Gastrocnemius medialis (tissue), 4 donors: ENCODE data around the gene RNF224. TPM values are rescaled to one million over a fixed set of nuclear protein-coding genes. Genes with fewer than 3 reads are reported as not detected.

Source experiments
- ATAC-seq, 2 donors: fragments of 150-250 bp; one replicate each; pipeline ENCODE4 v1.9.1; 2016
- DNase-seq, 2 donors: peaks; one replicate each; pipeline ENCODE4 v3.0.0-alpha.2; 2019
- H3K27ac ChIP-seq, 4 donors: fragments of 200-600 bp; sonication (generic); 1 replicate in 1 of 4; 2 replicates in 3 of 4; pipeline ENCODE4 v1.5.1; 2016 to 2018; ENCODE audit warnings: mild to moderate bottlenecking in 2 of 4, moderate library complexity in 1 of 4
- H3K27me3 ChIP-seq, 3 donors: fragments of 200-600 bp; sonication (generic) in 2 of 3; 1 replicate in 1 of 3; 2 replicates in 2 of 3; pipeline versions ENCODE4 v1.5.1 to v1.6.0; 2016 to 2019; ENCODE audit warnings: mild to moderate bottlenecking in 1 of 3, moderate library complexity in 1 of 3
- H3K36me3 ChIP-seq, 2 donors: fragments of 200-600 bp; sonication (generic) in 1 of 2; one replicate each; pipeline ENCODE4 v1.5.1; 2017 to 2018
- H3K4me1 ChIP-seq, 2 donors: fragments of 200-600 bp; sonication (generic) in 1 of 2; one replicate each; pipeline ENCODE4 v1.5.1; 2016 to 2017; ENCODE audit warnings: mild to moderate bottlenecking in 2 of 2
- H3K4me3 ChIP-seq, 4 donors: fragments of 200-600 bp; sonication (generic) in 3 of 4; 1 replicate in 1 of 4; 2 replicates in 3 of 4; pipeline ENCODE4 v1.5.1; 2016 to 2019; ENCODE audit warnings: mild to moderate bottlenecking in 2 of 4
- H3K9me3 ChIP-seq, 3 donors: fragments of 200-600 bp; sonication (generic) in 2 of 3; 1 replicate in 1 of 3; 2 replicates in 2 of 3; pipeline ENCODE4 v1.5.1; 2016 to 2019
- CTCF ChIP-seq, 5 experiments: fragments of 450-650 bp in 3 of 5; fragments of 200-600 bp in 2 of 5; sonication (generic) in 2 of 5; IDR thresholded peaks in 4 of 5; conservative IDR thresholded peaks in 1 of 5; 1 replicate in 4 of 5; 2 replicates in 1 of 5; pipeline ENCODE4 v1.5.1; 2016 to 2019; ENCODE audit warnings: antibody characterized with exemption in 5 of 5, mild to moderate bottlenecking in 3 of 5, moderate library complexity in 3 of 5
- POLR2A ChIP-seq, 2 donors: fragments of 450-650 bp; IDR thresholded peaks; one replicate each; pipeline ENCODE4 v1.6.1; 2017; ENCODE audit warnings: antibody characterized with exemption in 2 of 2, mild to moderate bottlenecking in 2 of 2, moderate library complexity in 2 of 2
- in situ Hi-C, 4 donors: fragments of 200-750 bp; cut with MboI; loops; one replicate each; pipeline versions ENCODE4 v1.15.0 to v1.8.0; 2017; ENCODE audit warnings: low sequenced_read_pairs in 4 of 4
- intact Hi-C: fragments of 100-400 bp; cut with DNase I; formaldehyde crosslinking; loops from one replicate; pipeline ENCODE4 v1.15.1; 2023; ENCODE audit warnings: low total_unique reads
- total RNA-seq, 4 donors: library from RNA; depleted of rRNA; stranded (reverse); fragments of >200 nt; gene quantifications; one replicate each; pipeline versions ENCODE4 v1.1.0 to v1.2.3, GENCODE V29; 2016

Gene RNF224
- total RNA-seq, 4 donors from 2014 or later: not detected

GRCh38 chr9:137214620-137215019 lies 12.7 kb upstream of the RNF224 start:
- intact Hi-C loops (no loop called here), in situ Hi-C loops (loop anchor here in 1 of 4 donors (10.0 kb wide), 1 partner anchor 90 kb away; no protein-coding TSS in a partner anchor)
- Histone ChIP-seq H3K9me3 (no peaks in the 10 kb centered on the region), H3K27me3 (no peaks in the 10 kb centered on the region), H3K4me3 (no peak overlapping the region), H3K27ac (no peak overlapping the region), H3K4me1 (peaks cover 9 to 12% of the 10 kb centered on the region in 2 donors), H3K36me3 (no peaks in the 10 kb centered on the region)
- TF ChIP-seq POLR2A (IDR thresholded peaks at IDR 0.05) (no peak), CTCF (IDR thresholded peaks at IDR 0.05 in 4 of 5, conservative IDR thresholded peaks at IDR 0.05 in 1 of 5) (no peak)
- no peak for DNase-seq
- no peak for ATAC-seq

GRCh38 chr9:137215196-137215986 lies 11.9 kb upstream of the RNF224 start:
- Histone ChIP-seq H3K27ac (no peak overlapping the region), H3K4me1 (peaks cover 9 to 12% of the 10 kb centered on the region in 2 donors), H3K27me3 (no peaks in the 10 kb centered on the region), H3K36me3 (no peaks in the 10 kb centered on the region), H3K4me3 (no peak overlapping the region), H3K9me3 (no peaks in the 10 kb centered on the region)
- DNase-seq (no peak), ATAC-seq (no peak)
- in situ Hi-C loops (loop anchor here in 1 of 4 donors (10.0 kb wide), 1 partner anchor 91 kb away; no protein-coding TSS in a partner anchor), intact Hi-C loops (no loop called here)
- TF ChIP-seq POLR2A (IDR thresholded peaks at IDR 0.05): no peak

GRCh38 chr9:137216188-137216965 lies 10.9 kb upstream of the RNF224 start:
- intact Hi-C loops (no loop called here), in situ Hi-C loops (loop anchor here in 1 of 4 donors (10.0 kb wide), 1 partner anchor 92 kb away; no protein-coding TSS in a partner anchor)
- ATAC-seq: no peak
- no peaks in the 10 kb centered on the region for H3K27me3 ChIP-seq
- peaks cover 9 to 14% of the 10 kb centered on the region in 2 donors for H3K4me1 ChIP-seq
- DNase-seq: no peak
- no peaks in the 10 kb centered on the region for H3K9me3 ChIP-seq
- no peak for TF ChIP-seq POLR2A (IDR thresholded peaks at IDR 0.05)
- TF ChIP-seq CTCF (IDR thresholded peaks at IDR 0.05 in 4 of 5, conservative IDR thresholded peaks at IDR 0.05 in 1 of 5): no peak
- no peak overlapping the region for H3K27ac ChIP-seq
- H3K4me3 ChIP-seq: no peak overlapping the region
- H3K36me3 ChIP-seq: no peaks in the 10 kb centered on the region

GRCh38 chr9:137217276-137218211 lies 9.8 kb upstream of the RNF224 start:
- no peak for TF ChIP-seq POLR2A (IDR thresholded peaks at IDR 0.05)
- TF ChIP-seq CTCF (IDR thresholded peaks at IDR 0.05 in 4 of 5, conservative IDR thresholded peaks at IDR 0.05 in 1 of 5): no peak
- ATAC-seq (peak; percentile 35 to 56), DNase-seq (peak in 1 of 2 donors; percentile 47)
- peak overlapping the region; percentile 14 to 56 (median 34) for H3K27ac ChIP-seq
- peak overlapping the region; percentile 39 to 47 (median 41) for H3K4me3 ChIP-seq
- intact Hi-C loops: no loop called here
- in situ Hi-C loops: loop anchor here in 1 of 4 donors (10.0 kb wide), 1 partner anchor 93 kb away; no protein-coding TSS in a partner anchor
- no peaks in the 10 kb centered on the region for H3K27me3 ChIP-seq
- peaks cover 9 to 21% of the 10 kb centered on the region in 2 donors for H3K4me1 ChIP-seq
- H3K36me3 ChIP-seq: no peaks in the 10 kb centered on the region
- H3K9me3 ChIP-seq: no peaks in the 10 kb centered on the region
